HG02571 (cell line): ENCODE results near the gene SLC43A3.
"Not testable (repeated sequence)": the region's sequence is repeated elsewhere in the genome, so short reads cannot be mapped to it uniquely, and the experiment has no call there.

Experiments
- ATAC-seq: cut with Tn5 transposase; IDR thresholded peaks from one replicate; pipeline ENCODE4 v1.9.1; 2021; ENCODE audit warnings: mild to moderate bottlenecking, moderate library complexity; ENCODE audit not compliant: unreplicated experiment

Gene SLC43A3

DNA sequence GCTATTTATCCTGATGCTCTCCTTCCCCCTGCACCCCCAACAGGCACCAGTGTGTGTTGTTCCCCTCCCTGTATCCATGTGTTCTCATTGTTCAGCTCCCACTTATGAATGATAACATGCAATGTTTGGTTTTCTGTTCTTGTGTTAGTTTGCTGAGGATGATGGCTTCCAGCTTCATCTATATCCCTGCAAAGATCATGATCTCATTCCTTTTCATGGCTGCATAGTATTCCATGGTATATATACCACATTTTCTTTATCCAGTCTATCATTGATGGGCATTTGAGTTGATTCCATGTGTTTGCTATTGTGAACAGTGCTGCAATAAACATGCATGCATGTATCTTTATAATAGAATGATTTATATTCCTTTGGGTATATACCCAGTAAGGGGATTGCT lies 65.5 kb downstream of the SLC43A3 start:
- not testable (repeated sequence) for ATAC-seq

DNA sequence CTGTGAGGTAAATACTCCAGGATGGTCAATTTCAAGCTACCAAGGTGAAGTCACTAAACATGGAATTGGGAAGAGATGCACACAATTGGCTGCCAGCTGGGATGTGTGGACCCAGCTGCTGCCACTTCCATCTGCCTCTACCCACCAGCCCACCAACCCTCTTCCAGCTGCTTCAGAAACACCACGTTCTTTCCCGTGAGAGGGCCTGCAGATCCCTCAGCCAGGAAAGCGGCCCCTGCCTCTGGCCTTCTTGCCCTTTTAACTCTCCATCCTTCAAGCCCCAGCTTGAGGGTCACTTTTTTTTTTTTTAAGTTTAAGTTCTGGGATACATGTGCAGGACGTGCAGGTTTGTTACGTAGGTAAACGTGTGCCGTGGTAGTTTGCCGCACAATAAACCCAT lies 65.9 kb downstream of the SLC43A3 start:
- no peak for ATAC-seq

DNA sequence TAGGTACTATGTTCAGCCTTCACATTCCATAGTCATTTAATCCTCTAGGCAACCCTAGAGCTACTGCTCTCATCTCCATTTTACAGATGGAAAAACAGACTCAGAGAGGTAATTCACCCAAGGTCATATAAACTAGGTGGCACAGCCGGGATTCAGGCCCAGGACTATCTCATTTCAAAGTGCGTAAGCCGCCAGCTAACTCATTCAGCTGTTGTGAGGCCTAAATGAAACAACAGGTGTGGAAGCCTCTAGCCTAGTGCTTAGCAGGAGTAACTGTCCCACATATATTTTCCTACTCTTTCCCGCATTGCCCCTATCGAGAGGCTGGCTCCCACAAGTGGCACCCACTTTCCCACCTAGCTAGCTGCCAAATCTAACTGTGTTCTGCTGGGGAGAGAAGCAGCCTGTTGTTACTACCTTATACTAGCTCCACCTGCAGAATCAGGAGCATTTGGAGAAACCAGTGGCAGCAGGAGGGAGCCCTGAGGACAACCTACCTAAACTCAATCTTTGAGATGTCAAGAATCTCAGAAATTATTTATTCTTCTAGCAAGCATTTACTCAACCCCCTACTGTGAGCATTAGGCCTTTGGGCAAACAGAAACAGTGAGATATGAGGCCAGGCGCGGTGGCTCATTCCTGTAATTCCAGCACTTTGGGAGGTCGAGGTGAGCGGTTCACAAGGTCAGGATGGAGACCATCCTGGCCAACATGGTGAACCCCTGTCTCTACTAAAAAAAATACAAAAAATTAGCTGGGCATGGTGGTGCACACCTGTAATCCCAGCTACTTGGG lies 66.8 kb downstream of the SLC43A3 start:
- no peak for ATAC-seq

DNA sequence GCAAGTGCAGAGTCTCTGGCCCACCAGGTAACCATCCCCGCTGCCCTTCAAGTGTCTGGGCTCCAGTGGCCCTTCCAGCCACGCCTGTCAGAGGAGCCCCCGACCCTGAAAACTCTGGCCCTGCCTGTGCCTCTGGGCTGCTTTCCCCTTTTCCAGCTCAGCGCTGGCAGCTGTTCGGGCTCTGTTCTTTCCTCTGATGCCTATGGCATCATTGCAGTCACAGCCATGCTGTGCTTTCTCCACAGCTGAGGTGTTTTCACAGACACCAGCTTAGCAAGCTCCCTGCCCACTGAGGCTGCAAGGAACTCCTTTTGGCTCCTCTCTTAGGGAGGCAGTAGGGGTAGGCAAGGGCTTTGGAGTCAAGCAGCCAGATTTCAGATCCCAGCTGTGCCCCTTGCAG lies 67.5 kb downstream of the SLC43A3 start:
- ATAC-seq, result no peak

DNA sequence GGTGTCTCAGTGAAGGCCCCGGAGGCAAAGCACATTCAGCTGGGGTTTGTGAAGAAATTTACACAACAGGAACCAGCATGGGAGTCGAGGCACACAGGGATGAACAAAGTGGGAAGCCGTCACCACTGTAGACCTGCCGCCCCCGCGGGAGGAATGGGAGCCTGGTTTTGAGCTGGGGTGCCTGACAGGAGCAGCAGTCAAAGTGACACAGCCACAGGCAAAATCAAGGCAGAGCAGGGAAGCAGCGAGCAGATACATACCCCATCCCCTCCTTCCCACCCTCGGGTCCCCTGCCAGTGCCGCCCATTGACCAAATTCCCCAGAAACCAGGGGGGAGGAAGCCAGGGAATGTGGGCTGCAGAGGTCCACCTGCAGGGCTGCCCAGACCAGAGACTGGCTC lies 67.9 kb downstream of the SLC43A3 start:
- no peak for ATAC-seq

DNA sequence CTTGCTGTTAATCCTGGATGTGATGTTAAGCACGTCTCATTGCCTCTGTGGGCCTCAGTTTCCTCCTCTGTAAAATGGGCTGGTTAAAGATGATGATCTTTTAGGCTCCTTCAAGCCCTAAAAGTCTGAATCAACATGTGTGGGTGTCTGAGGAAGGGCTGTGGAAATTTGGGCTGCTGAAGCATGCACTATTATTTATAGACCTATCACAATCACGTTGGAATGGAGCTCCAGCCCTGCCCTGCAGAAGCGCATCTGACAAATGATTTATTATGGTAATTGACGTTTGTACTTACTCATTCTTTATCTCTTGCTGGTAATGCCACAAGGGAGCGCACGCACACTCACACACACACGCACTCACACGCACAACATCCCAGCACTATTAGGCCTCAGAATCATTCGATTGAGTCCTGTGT lies 68.4 kb downstream of the SLC43A3 start:
- no peak for ATAC-seq

DNA sequence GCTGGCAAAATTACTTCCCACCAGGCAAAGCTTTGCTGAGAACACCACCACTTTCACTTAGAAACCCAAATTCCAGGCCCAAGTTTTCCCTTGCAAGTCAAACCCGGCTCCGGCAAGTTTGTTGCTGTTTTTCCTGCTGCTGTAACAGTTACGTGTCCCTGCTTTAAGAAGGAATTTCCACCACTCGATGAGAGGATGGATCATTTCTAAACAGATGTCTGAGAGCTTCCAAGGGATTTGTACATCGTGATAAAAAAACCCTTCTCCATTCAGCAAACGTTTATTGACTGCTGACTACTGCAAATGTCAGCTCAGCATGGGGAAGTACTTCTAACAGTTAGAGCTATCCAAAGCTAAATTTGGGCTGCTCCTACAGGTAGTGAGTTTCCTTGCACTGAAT lies 69.1 kb downstream of the SLC43A3 start:
- no peak for ATAC-seq

DNA sequence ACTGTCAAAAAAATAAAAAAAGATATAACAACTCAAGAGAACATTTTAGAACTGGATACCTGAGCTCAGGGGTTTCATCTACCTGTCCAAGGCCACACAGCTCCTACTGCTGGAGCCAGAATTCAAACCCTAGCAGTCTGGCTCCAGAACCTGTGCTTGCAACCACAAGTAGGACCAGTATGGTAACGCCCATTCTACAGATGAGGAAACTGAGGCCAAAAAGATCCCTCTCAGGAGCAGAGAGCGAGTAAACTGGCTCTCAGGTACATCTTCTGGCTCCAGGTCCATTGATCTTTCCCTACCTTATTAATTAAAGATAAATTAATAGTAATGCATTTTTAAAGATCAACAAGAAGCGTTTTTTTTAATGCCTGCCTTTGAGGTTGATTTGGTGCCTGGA lies 69.6 kb downstream of the SLC43A3 start:
- no peak for ATAC-seq
